GM11168 (cell line): ENCODE results near the gene ATR.
"Not testable (repeated sequence)": the region's sequence is repeated elsewhere in the genome, so short reads cannot be mapped to it uniquely, and the experiment has no call there.

ENCODE experiments used
- in situ Hi-C: fragments of 300-500 bp; cut with MboI; formaldehyde crosslinking; loops from one replicate; pipeline ENCODE4 v1.12.0; 2022; ENCODE audit warnings: low sequenced_read_pairs; ENCODE audit not compliant: unreplicated experiment

Gene ATR

DNA sequence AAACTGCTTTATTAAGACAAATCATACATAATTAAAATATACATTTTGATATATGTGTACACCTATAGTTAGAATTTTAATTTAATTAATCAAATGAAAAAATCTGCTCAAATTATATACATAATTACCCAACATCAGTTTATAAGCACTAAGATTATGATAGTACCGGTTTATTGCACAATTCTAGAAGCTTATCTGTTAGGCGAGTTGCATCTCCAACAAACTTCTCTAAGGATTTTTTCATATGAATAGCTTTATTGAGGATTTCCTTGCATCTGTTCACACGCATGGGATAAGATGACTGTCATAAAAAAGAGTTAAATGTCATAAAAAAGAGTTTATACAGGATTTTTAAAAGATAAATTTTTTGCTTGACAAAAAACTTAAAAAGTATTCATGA lies 110.8 kb downstream of the ATR start:
- in situ Hi-C loops, result no loop called here

GRCh38 chr3:142460689-142461088 lies 117.8 kb downstream of the ATR start:
- in situ Hi-C loops, result no loop called here

DNA sequence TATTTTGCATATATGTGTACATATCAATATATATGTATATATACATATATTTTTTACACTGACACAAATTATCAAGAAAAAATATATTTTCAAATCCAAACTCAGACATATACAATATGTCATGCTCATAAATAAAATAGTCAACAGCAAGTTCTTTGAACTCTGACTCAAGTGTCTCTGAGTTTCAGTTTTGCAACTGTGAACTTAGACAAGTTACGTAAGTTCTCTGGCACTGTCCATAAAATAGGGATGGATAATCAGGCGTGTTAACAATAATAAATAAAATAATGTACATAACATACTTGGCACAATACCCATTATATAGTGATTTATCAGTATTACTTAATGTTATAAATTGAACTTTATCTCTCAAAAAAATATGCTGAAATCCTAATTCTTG lies 118.6 kb downstream of the ATR start:
- in situ Hi-C loops, result no loop called here

GRCh38 chr3:142459096-142459495 lies 119.4 kb downstream of the ATR start:
- in situ Hi-C loops, result no loop called here

DNA sequence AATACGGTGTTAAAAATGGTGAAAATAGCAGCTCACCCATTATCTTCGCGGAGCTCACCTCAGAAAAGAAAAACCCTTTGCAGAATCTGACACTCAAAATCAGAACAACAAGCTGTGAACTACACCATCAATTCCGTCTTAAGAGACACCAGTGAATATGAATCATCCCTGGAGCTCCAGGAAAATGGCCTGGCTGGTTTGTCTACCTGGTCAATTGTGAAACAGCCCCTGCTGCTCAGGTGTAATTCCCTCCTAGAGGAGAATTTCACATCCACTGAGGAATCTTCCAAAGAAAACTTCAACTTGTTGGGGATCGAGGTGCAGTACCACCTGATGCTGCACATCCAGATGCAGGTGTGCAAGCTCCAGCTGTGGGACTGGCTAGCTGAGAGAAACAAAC lies 127.7 kb downstream of the ATR start:
- in situ Hi-C loops, result no loop called here

DNA sequence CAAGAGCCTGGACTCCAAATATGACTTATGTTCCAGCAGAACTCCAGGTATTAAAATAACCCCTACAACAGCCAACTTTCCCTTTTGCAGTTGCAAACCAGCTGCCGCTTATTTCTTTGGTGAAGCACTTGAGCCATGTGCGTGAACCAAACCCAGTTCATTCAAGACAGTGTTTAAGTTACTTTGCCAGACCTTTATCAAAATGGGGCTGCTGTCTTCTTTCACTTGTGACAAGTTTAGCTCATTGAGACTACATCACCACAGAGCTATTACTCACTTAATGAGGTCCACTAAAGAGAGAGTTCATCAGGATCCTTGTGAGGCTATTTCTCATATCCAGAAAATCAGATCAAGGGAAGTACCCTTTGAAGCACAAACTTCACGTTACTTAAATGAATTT lies 128.3 kb downstream of the ATR start:
- in situ Hi-C loops, result no loop called here

GRCh38 chr3:142447852-142448823 lies 130.4 kb downstream of the ATR start, which contains the start of gene XRN1:
Gene XRN1, minus strand, starts transcription at chr3:142448037. Its CDS starts 93 bp downstream, at chr3:142447944.
- in situ Hi-C loops, result no loop called here

GRCh38 chr3:142447301-142447851 lies 131.2 kb downstream of the ATR start:
- in situ Hi-C loops, result no loop called here

DNA sequence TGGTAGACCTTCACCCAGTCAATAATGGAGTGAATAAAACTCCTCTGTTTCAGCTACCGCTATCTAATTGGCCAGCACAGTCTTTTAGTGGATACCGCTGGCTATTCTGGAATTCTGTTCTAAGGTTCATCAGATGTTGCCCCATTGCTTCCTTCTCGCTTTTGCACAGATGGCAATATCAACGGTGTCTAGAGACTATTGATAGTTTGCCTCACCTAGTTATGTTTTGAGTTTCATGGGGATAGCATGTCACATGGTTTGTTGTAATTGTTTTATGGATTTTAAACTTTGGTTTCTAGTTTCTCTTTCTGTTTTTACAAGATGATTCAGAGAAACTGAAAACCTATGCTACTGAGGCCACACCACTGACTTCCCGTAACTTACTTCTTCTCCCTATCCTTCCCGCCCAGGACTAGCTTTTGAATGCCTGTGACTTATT lies 132.7 kb downstream of the ATR start:
- in situ Hi-C loops, result no loop called here

GRCh38 chr3:142444343-142444742 lies 134.2 kb downstream of the ATR start:
- in situ Hi-C loops, result no loop called here

GRCh38 chr3:142443060-142443459 lies 135.5 kb downstream of the ATR start:
- in situ Hi-C loops, result not testable (repeated sequence)

DNA sequence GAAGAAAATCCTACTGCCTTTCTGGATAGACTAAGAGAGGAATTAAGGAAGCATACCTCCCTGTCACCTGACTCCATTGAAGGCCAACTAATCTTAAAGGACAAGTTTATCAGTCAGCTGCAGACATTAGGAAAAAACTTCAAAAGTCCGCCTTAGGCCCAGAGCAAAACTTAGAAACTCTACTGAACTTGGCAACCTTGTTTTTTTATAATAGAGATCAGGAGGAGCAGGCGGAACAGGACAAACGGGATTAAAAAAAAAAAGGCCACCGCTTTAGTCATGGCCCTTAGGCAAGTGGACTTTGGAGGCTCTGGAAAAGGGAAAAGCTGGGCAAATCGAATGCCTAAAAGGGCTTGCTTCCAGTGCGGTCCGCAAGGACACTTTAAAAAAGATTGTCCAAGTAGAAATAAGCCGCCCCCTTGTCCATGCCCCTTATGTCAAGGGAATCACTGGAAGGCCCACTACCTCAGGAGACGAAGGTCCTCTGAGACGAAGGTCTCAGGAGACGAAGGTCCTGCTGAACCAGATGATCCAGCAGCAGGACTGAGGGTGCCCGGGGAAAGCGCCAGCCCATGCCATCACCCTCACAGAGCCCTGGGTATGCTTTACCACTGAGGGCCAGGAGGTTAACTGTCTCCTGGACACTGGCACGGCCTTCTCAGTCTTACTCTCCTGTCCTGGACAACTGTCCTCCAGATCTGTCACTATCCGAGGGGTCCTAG lies 138.9 kb downstream of the ATR start:
- in situ Hi-C loops, result not testable (repeated sequence)

- in situ Hi-C loops, result not testable (repeated sequence)
Measured at GRCh38 chr3:142438096-142438495, 140.4 kb downstream of the ATR start.

DNA sequence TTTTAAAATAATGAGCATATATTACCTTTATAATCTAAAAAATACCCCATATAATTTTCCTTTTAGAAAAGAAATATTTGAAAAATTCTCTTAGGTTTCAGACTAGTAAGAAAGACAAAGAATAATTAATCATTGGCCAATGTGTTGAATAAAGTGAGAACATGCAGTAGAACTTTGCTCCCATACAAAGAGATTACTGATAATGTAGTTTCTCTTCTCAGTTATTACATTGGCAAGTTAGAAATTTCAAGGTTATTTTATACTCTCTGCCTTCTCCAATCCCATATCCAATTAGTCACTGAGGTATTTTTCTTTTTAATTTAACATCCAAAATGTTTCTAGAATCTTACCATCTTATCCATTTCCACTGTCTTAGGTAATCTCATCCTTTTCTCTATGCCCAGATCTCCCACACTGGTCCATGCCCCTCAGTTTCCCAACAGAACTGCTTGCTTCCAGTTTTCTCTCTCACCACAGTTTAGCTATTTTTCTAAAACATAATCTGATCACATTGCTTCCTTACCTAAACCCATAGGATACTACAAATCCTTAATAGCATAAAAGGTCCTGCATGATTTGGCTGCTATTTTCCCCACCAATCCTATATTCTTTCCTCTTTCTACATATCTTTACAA lies 141.5 kb downstream of the ATR start:
- in situ Hi-C loops, result no loop called here

DNA sequence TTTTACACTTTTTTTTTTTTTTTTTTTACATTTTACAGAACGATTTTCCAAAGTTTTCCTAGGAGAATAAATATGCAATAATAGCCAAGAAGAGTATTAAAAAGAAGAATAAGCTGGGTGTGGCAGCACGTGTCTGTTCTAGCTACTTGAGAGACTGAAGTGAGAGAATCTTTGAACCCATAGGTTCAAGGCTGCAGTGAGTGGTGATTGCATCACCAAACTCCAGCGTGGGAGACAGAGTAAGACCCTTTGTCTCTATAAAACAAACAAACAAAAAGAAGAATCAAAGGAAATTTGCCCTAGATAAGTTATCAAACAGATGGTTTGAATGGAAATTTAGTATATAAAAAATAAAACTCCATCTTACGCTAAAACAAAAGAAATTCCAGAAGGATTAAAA lies 144.0 kb downstream of the ATR start:
- in situ Hi-C loops, result no loop called here

DNA sequence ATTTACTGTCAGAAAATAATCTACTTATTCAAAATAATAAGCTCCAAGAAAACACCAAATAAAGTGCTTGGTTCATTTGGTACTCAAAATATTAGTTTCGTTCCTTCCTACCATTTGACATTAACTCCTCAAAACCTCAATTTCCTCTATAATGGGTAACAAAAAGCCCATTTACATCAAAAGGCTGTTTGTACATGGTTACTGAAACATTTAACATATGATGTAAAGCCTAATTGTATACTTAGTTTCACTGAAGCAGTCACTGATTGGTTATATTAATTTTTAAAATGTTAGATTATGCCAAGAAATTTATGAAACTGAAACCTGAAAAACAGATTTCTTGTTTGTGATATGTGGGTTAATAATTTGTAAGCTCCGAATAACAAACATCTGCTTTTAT lies 145.4 kb downstream of the ATR start:
- in situ Hi-C loops, result no loop called here

- in situ Hi-C loops, result loop anchor here (10.0 kb wide), 1 partner anchor 55 kb away; no protein-coding TSS in a partner anchor
Measured at GRCh38 chr3:142429582-142429981, 149.0 kb downstream of the ATR start.

DNA sequence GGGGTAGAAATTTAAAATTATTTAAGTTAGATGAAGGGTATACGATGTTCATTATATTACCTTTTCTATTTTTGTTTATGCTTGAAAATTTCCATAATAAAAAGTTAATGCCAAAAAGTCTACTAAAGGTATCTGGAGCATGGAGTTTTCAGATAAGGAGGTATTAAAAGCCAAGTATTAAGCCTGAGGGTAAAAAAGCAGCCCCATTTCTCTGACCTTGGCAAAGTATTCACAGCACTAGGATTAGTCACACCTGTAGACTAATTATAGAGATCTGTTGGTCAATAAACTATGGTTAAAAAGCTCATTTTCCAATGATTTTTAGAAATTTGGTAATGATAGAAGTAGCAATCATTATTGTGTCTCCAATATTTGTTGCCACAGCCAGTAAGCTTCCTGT lies 153.8 kb downstream of the ATR start:
- in situ Hi-C loops, result loop anchor here (10.0 kb wide), 1 partner anchor 50 kb away; no protein-coding TSS in a partner anchor

GRCh38 chr3:142418926-142419592 lies 159.5 kb downstream of the ATR start:
- in situ Hi-C loops, result no loop called here

DNA sequence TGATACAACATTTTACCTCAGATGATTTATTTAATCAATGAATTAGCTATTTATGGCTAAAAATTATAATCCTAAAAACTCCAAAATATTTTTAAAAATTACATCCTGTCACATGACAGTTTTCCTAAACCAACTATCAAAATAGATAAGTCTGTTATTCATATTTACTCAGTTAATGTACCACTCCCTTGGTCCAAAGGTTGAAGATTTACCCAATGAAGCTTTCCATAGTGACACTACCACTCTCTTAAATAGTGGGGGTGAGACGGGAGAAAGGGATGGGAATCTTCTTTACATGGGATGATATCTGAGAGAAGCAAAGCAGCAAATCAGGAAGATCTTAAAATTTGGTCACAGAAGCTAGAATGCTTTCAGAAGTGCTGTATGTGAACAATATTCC lies 161.2 kb downstream of the ATR start:
- in situ Hi-C loops, result no loop called here
